Measurements from ENCODE around the gene ABI2. TPM values are rescaled to one million over a fixed set of nuclear protein-coding genes. Genes with fewer than 3 reads are reported as not detected.
A peak's percentile ranks its signal among the peaks of the same experiment; 100 is the strongest.
"Not testable (repeated sequence)": the region's sequence is repeated elsewhere in the genome, so short reads cannot be mapped to it uniquely, and the experiment has no call there.

Gene ABI2
- 10 to 100 TPM; 30.6 to 32.3 TPM for total RNA-seq

DNA sequence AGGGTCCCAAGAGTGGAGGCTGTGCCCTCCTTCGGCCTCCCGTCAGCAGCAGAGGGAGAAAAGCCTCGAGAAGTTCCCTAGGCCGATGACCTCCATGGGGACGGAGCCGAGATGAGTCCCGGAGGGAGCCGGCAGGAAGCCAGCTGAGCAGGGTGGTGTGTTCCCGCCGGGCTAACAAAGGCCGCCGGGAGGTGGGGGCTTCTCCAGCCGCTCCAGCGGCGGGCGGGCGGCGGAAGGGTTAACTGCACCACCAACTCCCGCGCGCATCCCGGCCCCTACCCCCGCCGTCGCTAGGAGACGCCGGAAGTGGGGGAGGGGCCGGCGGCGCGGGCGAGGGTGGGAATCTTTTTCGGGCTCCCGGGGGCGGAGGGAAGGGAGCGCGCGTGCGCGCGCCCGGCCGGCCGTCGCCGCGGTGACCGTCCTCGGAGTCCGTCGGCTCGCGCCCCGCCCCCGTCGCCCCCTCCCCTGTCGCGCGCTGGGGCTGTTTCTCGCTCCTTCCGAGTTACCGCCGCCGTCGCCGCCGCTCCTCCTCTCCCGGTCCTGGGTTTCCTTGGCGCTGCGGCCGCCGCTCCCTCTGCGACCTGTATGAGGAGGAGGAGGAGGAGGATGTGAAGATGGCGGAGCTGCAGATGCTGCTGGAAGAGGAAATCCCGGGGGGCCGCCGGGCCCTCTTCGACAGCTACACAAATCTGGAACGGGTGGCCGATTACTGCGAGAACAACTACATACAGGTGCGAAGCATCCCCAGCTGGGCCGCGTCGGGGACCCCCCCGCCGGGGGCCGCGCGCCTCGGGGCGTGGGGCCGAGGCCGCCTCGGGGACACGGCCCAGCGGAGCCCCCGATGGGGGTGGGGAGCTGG, at the start of gene ABI2:
Gene ABI2, plus strand, starts transcription at position 494 of the 859 bp plus-strand sequence. Its CDS starts 121 bp downstream, at position 615.
- Mint-ChIP-seq H3K27me3 (no peaks in the 10 kb centered on the region), H3K27ac (no peak within 1 kb of the TSS), H3K9me3 (no peaks in the 10 kb centered on the region), H3K4me1 (peaks cover 28% of the 10 kb centered on the region), H3K4me3 (peak within 1 kb of the TSS; percentile 81), H3K36me3 (ENCODE audit: low read depth) (peaks cover 3% of the 10 kb centered on the region)
- peak; percentile 62 for DNase-seq
- ChIA-PET POLR2A (interaction anchor here (1.4 to 4.6 kb wide), 2 partner anchors 14 to 89 kb away, joined by 3 to 22 read pairs; partner anchors contain the start of gene CYP20A1), CTCF (interaction anchor here (1.2 kb wide), 1 partner anchor 104 kb away, joined by 3 read pairs; no protein-coding TSS in a partner anchor)

DNA sequence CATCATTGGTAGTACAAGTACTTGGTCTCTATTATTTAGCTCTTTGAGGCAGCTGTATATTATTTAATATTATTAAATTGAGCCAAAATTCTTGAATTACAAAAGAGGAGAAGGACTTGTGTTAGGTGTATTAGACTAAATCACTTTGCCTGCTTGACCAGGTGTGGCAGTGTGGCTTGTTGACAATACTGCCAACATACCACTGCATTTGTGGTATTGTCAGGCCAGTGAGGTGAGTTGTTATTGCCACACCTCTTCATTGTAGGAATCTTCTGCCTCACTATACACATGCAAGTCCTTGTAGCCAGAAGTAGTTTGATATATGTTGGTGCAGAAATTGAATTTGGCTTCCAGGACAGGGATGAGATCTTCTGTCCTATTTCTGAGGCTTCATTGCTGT, 48.9 kb upstream of the ABI2 start:
- Mint-ChIP-seq H3K36me3 (ENCODE audit: low read depth) (peaks cover 38% of the 10 kb centered on the region), H3K4me3 (no peak overlapping the region), H3K27ac (no peak overlapping the region)

DNA sequence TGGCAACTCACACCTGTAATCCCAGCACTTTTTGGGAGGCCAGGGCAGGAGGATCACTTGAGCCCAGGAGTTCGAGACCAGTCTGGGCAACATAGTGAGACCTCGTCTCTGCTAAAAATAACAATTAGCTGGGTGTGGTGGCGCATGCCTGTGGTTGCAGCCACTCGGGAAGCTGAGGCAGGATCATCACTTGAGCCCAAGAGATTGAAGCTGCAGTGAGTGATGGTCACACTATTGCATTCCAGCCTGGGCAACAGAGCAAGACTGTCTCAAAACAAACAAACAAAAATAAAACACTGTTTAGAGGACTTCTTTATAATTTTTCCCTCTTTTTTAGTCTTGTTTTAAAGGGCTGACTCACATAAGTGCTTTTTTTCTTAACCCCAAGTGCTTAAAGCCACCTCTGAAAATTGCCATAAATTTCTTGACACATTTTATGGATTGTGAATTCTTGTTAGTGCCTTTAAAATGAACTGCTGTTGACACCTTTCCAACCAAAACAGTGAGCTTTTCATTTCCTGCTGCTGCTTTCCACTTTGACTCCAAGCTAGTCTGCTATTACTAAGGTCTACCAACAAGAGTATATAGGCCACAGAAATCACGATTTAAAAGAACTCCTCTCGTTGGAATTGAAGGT, 47.6 kb upstream of the ABI2 start:
- ChIA-PET CTCF (no interaction called here), POLR2A (no interaction called here)
- Mint-ChIP-seq H3K4me3 (no peak overlapping the region), H3K36me3 (ENCODE audit: low read depth) (peaks cover 44% of the 10 kb centered on the region), H3K4me1 (no peaks in the 10 kb centered on the region), H3K27ac (no peak overlapping the region), H3K9me3 (no peaks in the 10 kb centered on the region), H3K27me3 (no peaks in the 10 kb centered on the region)
- no peak for DNase-seq

More for the DNA sequence above, 48.9 kb upstream of the ABI2 start:
- no peak for DNase-seq
- CTCF ChIA-PET, result no interaction called here
- Mint-ChIP-seq H3K4me1 (no peaks in the 10 kb centered on the region), H3K27me3 (no peaks in the 10 kb centered on the region), H3K9me3 (no peaks in the 10 kb centered on the region)
- POLR2A ChIA-PET, result no interaction called here

DNA sequence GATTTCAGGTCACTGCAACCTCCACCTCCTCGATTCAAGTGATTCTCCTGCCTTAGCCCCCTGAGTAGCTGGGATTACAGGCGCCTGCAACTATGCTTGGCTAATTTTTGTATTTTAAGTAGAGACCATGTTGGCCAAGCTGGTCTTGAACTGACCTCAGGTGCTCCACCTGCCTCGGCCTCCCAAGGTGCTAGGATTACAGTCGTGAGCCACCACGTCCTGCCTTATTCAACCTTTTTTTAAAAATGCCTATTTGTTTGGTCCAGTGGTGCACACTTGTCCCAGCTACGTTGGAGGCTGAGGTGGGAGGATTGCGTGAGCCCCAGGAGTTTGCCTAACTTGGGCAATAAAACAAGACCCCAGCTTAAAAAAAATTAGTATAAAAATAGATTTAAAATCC, 46.1 kb upstream of the ABI2 start:
- Mint-ChIP-seq H3K36me3 (ENCODE audit: low read depth) (peaks cover 39% of the 10 kb centered on the region), H3K4me1 (no peaks in the 10 kb centered on the region), H3K9me3 (no peaks in the 10 kb centered on the region), H3K27ac (no peak overlapping the region), H3K4me3 (no peak overlapping the region), H3K27me3 (no peaks in the 10 kb centered on the region)
- ChIA-PET POLR2A (no interaction called here), CTCF (interaction anchor here (0.7 to 1.6 kb wide), 2 partner anchors 18 to 534 kb away, joined by 4 to 7 read pairs; no protein-coding TSS in a partner anchor)
- DNase-seq, result no peak

DNA sequence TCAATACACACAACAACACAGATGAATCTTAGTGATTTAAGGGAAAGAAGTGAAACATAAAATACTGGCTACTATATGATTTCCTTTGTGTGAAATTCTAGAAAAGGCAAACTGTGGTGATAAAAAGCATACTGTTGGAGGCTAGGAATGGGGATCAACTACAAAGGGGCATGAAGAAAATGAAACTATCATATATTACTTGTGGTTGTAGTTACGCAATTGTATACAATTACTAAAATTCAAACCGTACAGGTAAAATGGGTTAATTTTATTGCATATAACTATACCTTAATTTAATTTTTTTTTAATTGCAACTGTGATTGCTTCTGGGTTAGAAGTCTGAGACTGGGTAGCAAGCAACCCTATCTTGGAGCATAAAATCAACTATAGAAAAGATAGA, 41.7 kb upstream of the ABI2 start:
- Mint-ChIP-seq H3K36me3 (ENCODE audit: low read depth) (peaks cover 25% of the 10 kb centered on the region), H3K27ac (no peak overlapping the region), H3K9me3 (no peaks in the 10 kb centered on the region), H3K4me3 (no peak overlapping the region), H3K4me1 (peaks cover 2% of the 10 kb centered on the region), H3K27me3 (no peaks in the 10 kb centered on the region)
- POLR2A ChIA-PET, result no interaction called here
- no peak for DNase-seq
- CTCF ChIA-PET, result no interaction called here

DNA sequence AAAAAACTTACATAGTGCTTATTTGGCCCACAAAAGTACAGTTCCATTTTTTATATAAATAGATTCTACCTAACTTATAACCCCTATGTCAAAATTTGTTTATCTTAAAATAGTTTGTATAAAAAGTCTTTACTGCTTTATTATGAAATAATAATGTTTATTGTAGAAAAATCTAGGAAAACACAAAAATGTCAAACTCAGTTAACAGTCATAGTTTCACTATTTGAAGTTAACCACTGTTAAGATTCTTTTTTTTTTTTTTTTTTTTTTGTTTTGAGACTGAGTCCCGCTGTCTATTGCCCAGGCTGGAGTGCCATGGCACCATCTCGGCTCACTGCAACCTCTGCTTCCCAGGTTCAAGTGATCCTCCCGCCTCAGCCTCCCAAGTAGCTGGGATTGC, 26.5 kb upstream of the ABI2 start:
- no peaks in the 10 kb centered on the region for H3K4me1 Mint-ChIP-seq
- CTCF ChIA-PET, result interaction anchor here (0.5 to 0.9 kb wide), 3 partner anchors 20 to 63 kb away, joined by 3 read pairs; partner anchors contain the start of gene CYP20A1
- no peak overlapping the region for H3K27ac Mint-ChIP-seq
- POLR2A ChIA-PET, result no interaction called here
- no peak for DNase-seq
- H3K9me3 Mint-ChIP-seq, result no peaks in the 10 kb centered on the region
- peaks cover 3% of the 10 kb centered on the region for H3K36me3 Mint-ChIP-seq (ENCODE audit: low read depth)
- no peak overlapping the region for H3K4me3 Mint-ChIP-seq
- H3K27me3 Mint-ChIP-seq, result no peaks in the 10 kb centered on the region

DNA sequence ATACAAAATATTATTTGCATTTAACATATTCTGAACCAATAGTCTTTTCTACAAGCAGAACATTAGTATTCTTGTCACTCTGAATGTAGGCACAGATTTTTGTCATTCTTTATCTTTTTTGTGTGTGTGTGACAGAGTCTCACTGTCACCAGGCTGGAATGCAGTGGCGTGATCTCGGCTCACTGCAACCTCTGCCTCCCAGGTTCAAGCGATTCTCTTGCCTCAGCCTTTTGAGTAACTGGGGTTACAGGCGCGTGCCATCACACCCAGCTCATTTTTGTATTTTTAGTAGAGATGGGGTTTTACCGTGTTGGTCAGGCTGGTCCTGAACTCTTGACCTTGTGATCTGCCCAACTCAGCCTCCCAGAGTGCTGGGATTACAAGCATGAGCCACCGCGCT, 25.6 kb upstream of the ABI2 start:
- H3K9me3 Mint-ChIP-seq; H3K36me3 Mint-ChIP-seq (ENCODE audit: low read depth); DNase-seq; H3K27ac Mint-ChIP-seq; H3K4me3 Mint-ChIP-seq; H3K4me1 Mint-ChIP-seq; H3K27me3 Mint-ChIP-seq; POLR2A ChIA-PET: not testable (repeated sequence)
- CTCF ChIA-PET, result interaction anchor here (0.6 kb wide), 1 partner anchor 19 kb away, joined by 4 read pairs; no protein-coding TSS in a partner anchor

DNA sequence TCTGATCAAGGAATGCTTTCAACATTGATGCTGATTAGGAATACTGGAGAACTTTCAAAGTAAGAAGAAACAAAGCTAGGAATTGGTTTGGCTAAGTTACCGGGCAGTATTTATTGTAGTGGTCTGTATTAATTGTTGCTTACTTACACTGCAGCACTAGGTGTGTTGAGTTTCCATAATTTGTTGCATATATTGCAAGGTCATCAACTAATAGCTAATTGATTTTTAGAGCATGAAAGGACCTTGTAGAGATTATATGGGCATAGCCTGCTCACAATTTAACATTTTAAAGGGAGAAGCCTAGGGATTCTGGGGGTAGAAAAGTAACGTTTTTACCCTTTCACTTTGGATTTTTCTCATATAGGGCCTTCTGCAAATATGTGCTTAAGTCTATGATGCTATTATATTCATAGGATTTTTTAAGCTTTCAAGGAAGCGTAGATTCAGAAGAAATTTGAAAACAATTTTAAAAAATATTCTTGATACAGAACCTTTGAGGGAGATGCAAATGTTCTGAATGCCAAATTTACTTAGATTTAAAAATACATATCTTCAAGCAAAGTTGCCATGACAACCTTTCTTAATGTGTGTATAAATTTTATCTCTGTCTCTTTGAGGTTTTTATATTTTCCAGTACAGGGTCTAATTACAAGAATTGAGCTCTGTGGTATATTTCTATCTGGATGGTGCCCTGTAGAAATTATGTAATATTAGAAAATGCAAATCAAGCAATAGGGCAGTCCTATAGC, 17.3 kb upstream of the ABI2 start:
- peaks cover 30% of the 10 kb centered on the region for H3K36me3 Mint-ChIP-seq (ENCODE audit: low read depth)
- CTCF ChIA-PET, result no interaction called here
- H3K4me1 Mint-ChIP-seq, result no peaks in the 10 kb centered on the region
- DNase-seq, result no peak
- POLR2A ChIA-PET, result no interaction called here
- H3K9me3 Mint-ChIP-seq, result peaks cover 2% of the 10 kb centered on the region
- no peaks in the 10 kb centered on the region for H3K27me3 Mint-ChIP-seq
- H3K4me3 Mint-ChIP-seq, result no peak overlapping the region
- H3K27ac Mint-ChIP-seq, result no peak overlapping the region

DNA sequence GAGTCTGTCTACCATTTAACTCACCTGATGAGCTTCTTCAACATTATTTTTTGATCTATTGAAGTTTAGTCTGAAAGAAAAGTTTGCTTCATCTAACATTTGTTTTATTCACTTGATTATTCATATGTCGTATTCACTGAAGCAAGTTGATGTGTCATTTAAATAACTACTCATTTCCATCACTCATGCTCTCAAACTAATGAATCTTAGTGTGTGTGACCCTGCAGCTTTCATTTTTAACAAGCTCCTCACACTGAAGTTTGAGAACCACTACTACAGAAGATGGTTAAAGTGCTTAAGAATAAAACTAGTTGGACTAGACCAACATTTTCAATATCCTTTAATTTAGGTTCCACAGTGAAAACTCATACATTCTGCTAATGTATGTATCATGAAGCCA, 1.8 kb upstream of the ABI2 start:
- Mint-ChIP-seq H3K27me3 (no peaks in the 10 kb centered on the region), H3K9me3 (no peaks in the 10 kb centered on the region), H3K4me1 (peaks cover 28% of the 10 kb centered on the region), H3K36me3 (ENCODE audit: low read depth) (peaks cover 3% of the 10 kb centered on the region), H3K4me3 (no peak overlapping the region), H3K27ac (no peak overlapping the region)
- DNase-seq, result no peak
- POLR2A ChIA-PET, result interaction anchor here (1.2 kb wide), 1 partner anchor 9 kb away, joined by 3 read pairs; no protein-coding TSS in a partner anchor
- CTCF ChIA-PET, result interaction anchor here (1.4 kb wide), 1 partner anchor 584 kb away, joined by 3 read pairs; no protein-coding TSS in a partner anchor

DNA sequence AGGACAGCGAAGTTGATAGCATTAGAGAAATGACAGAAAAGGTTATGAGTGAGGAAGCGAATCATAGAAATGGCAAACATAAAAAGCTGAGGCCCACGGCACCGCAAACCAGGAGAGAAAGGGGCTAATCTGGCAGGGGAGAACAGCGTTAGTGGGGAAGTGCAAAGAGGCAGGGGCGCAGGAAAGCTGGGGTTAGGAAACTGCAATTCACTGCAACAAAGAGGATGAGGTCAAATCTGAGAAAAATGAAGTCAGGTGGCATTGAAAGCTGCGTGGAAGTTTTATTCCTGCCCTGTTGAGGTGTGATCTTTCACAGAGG, 653 bp upstream of the ABI2 start:
- CTCF ChIA-PET, result no interaction called here
- no peaks in the 10 kb centered on the region for H3K27me3 Mint-ChIP-seq
- no peak overlapping the region for H3K27ac Mint-ChIP-seq
- H3K4me3 Mint-ChIP-seq, result peak overlapping the region; percentile 80
- peaks cover 3% of the 10 kb centered on the region for H3K36me3 Mint-ChIP-seq (ENCODE audit: low read depth)
- peaks cover 28% of the 10 kb centered on the region for H3K4me1 Mint-ChIP-seq
- DNase-seq, result no peak
- POLR2A ChIA-PET, result interaction anchor here (1.4 to 4.6 kb wide), 2 partner anchors 13 to 88 kb away, joined by 3 to 22 read pairs; partner anchors contain the start of gene CYP20A1
- no peaks in the 10 kb centered on the region for H3K9me3 Mint-ChIP-seq

DNA sequence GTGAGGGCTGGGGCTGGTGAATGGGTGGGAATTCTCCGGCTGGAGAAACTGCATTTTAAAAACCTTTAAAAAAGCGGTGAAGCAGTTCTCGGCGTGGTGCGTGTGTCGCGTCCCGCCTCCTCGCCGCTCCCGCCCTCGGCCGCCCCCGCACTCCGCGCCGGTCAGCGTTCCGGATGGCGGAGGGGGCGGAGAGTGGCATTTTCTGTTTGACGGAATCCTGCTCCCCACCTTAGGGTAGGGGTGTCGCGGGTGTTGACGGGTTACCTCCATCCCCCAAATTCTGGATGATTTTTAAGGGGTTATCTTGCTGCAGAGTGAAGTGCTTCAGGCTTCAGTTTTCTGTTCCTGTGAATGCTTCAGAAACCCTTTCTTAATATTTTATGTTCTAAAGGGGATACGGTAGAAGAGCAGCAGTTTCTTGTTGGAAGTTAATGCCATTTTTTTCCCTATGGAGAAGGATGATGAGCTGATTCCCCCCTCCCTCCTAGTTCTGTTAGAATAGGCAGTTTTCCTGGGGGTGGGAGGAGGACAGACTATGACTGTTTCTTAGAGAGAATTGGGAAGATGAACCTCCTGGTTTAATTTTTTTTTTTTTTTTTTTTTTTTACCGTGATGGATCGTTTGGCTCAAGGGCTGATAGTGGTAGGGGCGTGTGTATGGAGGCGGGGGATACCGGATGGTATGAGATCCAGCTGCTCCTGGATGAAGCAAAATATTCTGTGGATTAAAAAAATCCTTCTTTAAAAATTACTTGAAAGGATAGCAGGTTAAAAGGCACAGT, 756 bp downstream of the ABI2 start:
- POLR2A ChIA-PET, result interaction anchor here (4.6 kb wide), 1 partner anchor 90 kb away, joined by 22 read pairs; the partner anchor contains the start of gene CYP20A1
- Mint-ChIP-seq H3K27ac (no peak overlapping the region), H3K4me3 (peak overlapping the region; percentile 81), H3K27me3 (no peaks in the 10 kb centered on the region), H3K4me1 (peaks cover 30% of the 10 kb centered on the region), H3K36me3 (ENCODE audit: low read depth) (peaks cover 3% of the 10 kb centered on the region), H3K9me3 (no peaks in the 10 kb centered on the region)
- peak; percentile 47 for DNase-seq
- CTCF ChIA-PET, result interaction anchor here (0.7 to 1.2 kb wide), 2 partner anchors 104 to 573 kb away, joined by 3 to 4 read pairs; no protein-coding TSS in a partner anchor

DNA sequence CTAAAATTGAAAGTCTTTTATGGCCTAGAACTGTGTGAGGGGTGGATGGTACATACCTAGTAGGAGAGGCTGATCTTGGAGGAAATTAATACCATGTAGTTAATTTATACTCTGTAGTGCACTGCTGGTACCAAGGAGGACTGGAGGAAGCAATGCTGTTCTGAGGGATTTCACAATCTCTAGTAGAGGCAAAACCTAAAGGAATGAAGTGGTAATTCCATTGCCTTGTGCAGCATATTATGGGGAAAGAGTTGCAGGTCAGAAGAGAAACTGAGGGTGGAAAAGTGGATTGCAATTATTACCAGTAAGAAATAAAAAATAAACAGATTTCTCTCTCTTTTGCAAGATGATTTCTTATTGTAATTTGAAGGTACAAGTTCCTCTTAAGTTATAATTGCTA, 2.2 kb downstream of the ABI2 start:
- no peak for DNase-seq
- Mint-ChIP-seq H3K9me3 (no peaks in the 10 kb centered on the region), H3K27ac (no peak overlapping the region), H3K4me3 (no peak overlapping the region), H3K27me3 (no peaks in the 10 kb centered on the region), H3K36me3 (ENCODE audit: low read depth) (peaks cover 7% of the 10 kb centered on the region), H3K4me1 (peaks cover 30% of the 10 kb centered on the region)
- ChIA-PET CTCF (no interaction called here), POLR2A (interaction anchor here (4.6 kb wide), 1 partner anchor 91 kb away, joined by 22 read pairs; the partner anchor contains the start of gene CYP20A1)
